Liver (tissue), 3 donors: Measurements from ENCODE around the gene MGRN1.

ENCODE experiments used
- ATF3 ChIP-seq: IDR thresholded peaks from 2 replicates; pipeline ENCODE4 v1.6.1; 2016; ENCODE audit warnings: antibody characterized with exemption
- CTCF ChIP-seq: fragments of 150-350 bp; IDR thresholded peaks from 2 replicates; pipeline ENCODE4 v1.5.1; 2017; ENCODE audit warnings: improper control_type of control experiment, low read depth, low read length; ENCODE audit not compliant: missing input control
- EGR1 ChIP-seq, 2 donors: IDR thresholded peaks; 2 replicates each; pipeline ENCODE4 v1.6.1; 2016 to 2018; ENCODE audit warnings: antibody characterized with exemption in 2 of 2, low read depth in 2 of 2
- FOXA1 ChIP-seq: IDR thresholded peaks from 2 replicates; pipeline ENCODE4 v1.6.1; 2016; ENCODE audit warnings: antibody characterized with exemption
- GABPA ChIP-seq, 2 donors: IDR thresholded peaks in 1 of 2; conservative IDR thresholded peaks in 1 of 2; 2 replicates each; pipeline ENCODE4 v1.6.1; 2016; ENCODE audit warnings: antibody characterized with exemption in 2 of 2, mild to moderate bottlenecking in 1 of 2, moderate library complexity in 1 of 2
- NR2F2 ChIP-seq: IDR thresholded peaks from 2 replicates; pipeline ENCODE4 v1.6.1; 2016; ENCODE audit warnings: antibody characterized with exemption
- RAD21 ChIP-seq, 2 donors: IDR thresholded peaks; 2 replicates each; pipeline ENCODE4 v1.6.1; 2016; ENCODE audit warnings: antibody characterized with exemption in 2 of 2, mild to moderate bottlenecking in 2 of 2
- REST ChIP-seq: IDR thresholded peaks from 2 replicates; pipeline ENCODE4 v1.6.1; 2016; ENCODE audit warnings: antibody characterized with exemption, mild to moderate bottlenecking
- SP1 ChIP-seq: IDR thresholded peaks from 2 replicates; pipeline ENCODE4 v1.6.1; 2018; ENCODE audit warnings: antibody characterized with exemption, mild to moderate bottlenecking
- TAF1 ChIP-seq: conservative IDR thresholded peaks from 2 replicates; pipeline ENCODE4 v1.6.1; 2016; ENCODE audit warnings: antibody characterized with exemption, mild to moderate bottlenecking
- YY1 ChIP-seq: IDR thresholded peaks from 2 replicates; pipeline ENCODE4 v1.6.1; 2016; ENCODE audit warnings: antibody characterized with exemption, mild to moderate bottlenecking
- ZBTB33 ChIP-seq: IDR thresholded peaks from 2 replicates; pipeline ENCODE4 v1.6.1; 2016; ENCODE audit warnings: antibody characterized with exemption
- TF ChIP-seq, protein P1 (sequence below): IDR thresholded peaks from 2 replicates; pipeline ENCODE4 v1.6.1; 2016; ENCODE audit warnings: antibody characterized with exemption
- donor health status: healthy.
- donor health status: healthy.

GRCh38 chr16:4684763-4685162 lies 60.1 kb downstream of the MGRN1 start:
- TF ChIP-seq RAD21 (IDR thresholded peaks at IDR 0.05) (peak in 1 of 2 donors; percentile 13), SP1 (peak; percentile 68), EGR1 (IDR thresholded peaks at IDR 0.05; ENCODE audit: low read depth in 2 of 2) (peak in 1 of 2 donors; percentile 25), CTCF (no peak), ATF3 (no peak), TAF1 (no peak), REST (peak; percentile 80), FOXA1 (no peak), NR2F2 (peak; percentile 12), YY1 (peak; percentile 75), GABPA (IDR thresholded peaks at IDR 0.05 in 1 of 2, conservative IDR thresholded peaks at IDR 0.05 in 1 of 2) (peak in 1 of 2 donors; percentile 21), ZBTB33 (no peak)
- TF ChIP-seq, protein P1, sequence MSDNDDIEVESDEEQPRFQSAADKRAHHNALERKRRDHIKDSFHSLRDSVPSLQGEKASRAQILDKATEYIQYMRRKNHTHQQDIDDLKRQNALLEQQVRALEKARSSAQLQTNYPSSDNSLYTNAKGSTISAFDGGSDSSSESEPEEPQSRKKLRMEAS: peak; percentile 88
